NCI-H128 (cell line): ENCODE measurements around the gene RASGEF1B.
A peak's percentile ranks its signal among the peaks of the same experiment; 100 is the strongest.

ENCODE experiments used
- DNase-seq: peaks from one replicate; lab custom pipeline; 2025; ENCODE audit not compliant: unreplicated experiment; lab: John Stamatoyannopoulos, UW

RASGEF1B gene

DNA sequence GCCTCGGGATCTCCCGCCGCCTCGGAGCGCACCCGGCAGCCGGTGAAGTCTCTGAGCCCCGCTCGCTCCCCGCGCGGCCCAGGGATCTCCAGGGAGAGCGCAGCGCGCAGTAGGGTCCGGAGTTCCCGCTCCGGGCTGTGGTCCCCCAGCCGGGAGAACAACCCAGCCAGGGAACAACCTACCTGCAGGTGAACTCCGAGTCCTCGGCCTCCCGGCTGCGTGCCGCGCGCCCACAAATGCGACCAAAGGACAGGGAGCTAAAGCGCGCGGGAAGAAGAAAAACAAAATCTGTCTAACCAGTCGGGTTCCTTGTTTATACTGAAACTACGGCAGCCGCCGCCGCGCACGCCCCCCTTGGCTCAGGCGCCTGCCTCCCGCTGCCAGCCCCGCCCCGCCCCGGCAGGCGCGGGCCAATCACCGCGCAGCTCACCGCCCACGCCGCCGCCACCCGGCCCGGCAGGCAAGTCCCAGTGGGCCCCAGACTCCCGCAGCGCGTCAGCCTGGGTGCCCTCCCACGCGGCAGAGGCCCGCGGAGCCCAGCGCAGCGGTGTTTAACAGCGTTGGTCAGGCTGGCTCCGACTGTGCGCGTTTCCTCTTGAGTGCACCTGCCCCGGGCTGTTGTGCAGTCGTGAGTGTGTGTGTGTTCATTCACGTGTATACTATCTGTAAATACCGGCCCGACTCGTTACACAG lies at the start of gene RASGEF1B:
Gene RASGEF1B (minus strand): TSS at position 320 of the 693 bp plus-strand sequence. CDS start 12,399 bp downstream, outside the sequence.
- peak; percentile 37 for DNase-seq

DNA sequence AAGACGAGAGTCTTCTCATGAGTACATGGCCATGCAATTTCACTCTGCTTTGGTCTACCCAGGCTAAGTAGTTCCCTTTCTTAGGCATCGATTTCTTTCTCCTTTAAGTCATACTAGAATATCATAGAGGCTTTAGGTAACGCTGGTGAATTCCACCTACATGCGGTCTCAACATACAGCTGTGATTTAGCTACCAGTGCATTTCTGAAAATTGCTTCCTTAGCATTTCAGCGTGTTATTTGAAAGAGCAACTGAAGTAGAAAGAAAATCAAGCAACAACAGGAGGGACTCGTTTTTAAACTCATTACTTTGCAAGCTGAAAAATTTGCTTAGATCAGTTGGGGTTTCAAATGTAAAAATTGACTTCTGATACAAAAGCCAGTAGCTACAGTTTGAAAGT lies 48.1 kb upstream of the RASGEF1B start:
- DNase-seq = no peak

DNA sequence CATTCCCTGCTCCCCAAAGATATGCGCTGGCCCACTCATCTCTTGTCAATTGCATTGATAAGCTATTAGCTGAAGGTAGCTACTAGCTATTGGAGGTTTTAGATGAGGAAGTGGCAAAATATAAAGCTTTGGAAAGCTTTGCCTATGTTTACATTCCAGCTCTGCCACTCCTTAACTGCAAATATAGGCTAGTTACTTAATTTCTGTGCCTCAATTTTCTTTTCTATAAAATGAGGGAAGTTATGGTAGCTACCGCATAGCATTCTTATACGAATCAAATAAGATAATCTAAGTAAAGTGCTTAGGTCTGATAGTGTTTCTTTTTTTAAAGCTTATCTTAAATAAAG lies 47.7 kb upstream of the RASGEF1B start:
- DNase-seq = no peak

DNA sequence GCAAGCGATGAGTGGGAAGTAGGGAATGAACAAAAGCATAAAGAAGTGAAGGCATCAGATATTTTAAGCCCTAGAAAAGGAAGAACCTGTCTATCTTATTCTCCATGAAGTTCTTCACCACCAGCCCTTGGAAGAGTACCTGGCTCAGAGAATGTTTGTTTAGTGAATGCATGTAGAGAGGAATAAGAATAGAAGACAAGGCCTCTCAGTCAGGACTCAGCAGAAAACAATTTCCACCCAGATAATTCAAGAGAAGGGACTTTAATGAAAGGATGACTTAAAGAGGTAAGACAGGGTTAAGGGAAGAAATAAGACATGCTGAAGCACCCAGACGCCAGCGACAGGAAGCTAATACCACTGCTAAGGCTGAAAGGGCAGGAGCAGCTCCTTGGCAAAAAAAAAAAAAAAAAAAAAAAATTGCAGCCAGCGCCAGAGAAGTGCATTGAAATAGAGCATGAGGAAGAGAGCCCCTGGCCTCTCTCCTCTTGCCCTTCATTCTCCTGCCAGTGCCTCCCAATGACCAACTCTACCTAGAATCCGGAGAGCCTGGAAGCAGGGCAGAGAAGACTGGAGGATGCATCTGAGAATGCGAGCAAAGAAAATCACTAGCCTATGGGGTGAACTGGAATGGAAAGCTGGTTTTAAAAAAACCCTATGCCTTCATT lies 47.2 kb upstream of the RASGEF1B start:
- no peak for DNase-seq

DNA sequence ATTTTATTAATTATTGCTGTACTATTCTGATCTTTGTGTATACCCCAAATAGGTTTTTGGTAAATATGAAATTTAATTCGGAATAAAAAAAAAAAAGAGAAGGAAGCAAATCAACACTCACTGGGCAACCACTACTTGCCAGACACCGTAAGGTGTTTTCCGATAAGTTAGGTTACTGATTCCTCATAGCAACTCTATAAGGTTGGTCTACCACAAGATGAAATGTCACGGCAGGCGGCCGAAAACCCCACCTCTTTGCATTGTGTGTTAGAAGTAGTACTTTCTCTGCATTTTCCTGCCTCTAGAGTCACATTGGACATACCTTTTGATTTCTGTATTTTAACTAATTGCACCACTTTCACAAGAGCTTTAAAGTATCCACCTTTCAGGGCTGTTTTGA lies 44.5 kb upstream of the RASGEF1B start:
- DNase-seq = no peak

DNA sequence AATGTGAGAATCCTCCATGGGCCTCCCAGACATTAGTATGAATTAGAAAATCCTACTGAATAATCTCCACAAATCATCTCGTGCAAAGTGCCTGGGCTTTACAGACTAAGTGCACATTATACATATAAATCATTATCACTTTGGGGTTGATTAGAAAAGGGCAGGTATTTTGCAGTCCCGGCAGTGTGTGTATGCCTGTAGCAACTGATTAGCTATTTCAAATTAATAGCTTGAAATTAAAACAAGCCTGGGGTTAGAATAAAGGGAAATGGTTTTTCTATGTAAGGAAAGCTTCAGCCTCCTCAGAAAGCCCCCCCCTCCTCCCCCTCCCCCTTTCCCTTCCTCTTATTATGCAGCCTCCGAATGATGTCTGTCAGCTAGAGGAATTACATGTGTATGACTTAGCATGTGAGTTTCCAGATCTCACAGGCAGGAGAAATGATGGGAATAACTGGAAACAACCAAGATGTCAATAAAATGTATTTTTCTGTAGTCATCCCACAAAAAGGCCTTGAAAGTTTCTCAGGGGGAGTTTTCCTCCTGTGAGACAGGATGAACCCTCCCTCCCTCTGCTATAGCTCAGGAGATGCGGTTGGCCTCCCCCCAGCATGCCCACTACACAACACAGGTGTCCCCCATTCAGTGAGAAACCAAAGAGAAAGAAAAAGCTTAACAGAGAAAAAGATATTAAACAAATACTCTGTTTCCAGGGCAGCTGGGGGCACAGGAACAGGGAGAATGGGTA lies 41.2 kb upstream of the RASGEF1B start:
- DNase-seq = no peak

DNA sequence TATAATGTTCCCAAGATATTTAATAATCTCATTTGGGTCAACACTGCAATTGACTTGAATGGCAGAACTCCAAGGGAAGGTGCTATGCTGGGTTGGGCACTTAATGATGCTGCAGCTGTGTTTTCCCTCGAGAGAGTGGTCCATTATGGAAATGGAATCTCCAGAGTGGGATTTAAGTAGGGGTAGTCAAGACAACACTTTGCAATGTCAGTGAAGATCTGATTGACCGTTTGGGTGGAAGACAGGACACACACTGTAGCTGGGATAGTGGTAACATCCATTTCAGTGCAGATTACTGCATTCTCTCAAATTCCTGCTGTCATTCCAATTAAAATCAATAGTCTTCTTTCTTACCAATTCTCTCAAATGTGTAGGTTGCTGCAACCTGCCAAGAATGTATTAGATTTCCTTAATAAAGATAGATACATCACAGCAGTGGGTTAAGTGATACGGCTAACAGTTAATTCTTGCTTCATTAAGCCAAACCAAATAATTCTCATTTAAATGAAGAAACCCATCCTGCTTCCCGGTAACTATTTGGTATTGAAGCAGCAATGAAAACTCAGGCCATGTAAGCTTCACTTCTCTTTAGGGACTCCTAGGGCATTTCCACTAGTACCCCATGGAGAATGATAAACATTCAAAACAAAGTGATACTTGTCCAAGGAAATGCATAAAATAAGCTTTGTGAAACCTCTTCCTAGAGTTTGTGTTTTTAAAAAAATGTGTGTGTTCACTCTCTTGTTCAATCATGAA lies 40.5 kb upstream of the RASGEF1B start:
- no peak for DNase-seq

DNA sequence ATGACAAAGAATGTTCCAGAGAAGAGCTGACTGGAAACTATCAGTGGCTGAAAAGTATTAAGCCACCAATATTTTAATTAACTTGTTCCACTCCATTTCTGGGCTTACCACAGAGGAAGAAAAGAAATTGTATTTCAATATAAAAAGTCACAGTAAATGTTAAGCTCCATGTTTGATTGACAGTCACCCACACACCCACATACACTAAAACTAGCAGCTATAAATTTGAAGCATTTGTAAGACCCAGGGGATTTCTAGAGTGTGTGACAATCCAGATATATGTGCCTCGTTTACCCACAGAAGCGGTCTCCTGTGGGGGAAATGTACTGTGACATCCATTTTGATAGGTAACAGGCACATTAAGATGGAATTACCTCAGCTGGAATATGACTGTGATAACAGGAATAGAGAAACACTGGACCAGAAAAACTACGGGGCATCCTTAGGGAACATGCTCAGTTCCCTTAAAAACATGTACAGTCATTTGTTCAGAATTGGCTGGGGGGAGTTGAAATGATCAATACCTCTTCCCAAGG lies 39.0 kb upstream of the RASGEF1B start:
- DNase-seq = no peak

DNA sequence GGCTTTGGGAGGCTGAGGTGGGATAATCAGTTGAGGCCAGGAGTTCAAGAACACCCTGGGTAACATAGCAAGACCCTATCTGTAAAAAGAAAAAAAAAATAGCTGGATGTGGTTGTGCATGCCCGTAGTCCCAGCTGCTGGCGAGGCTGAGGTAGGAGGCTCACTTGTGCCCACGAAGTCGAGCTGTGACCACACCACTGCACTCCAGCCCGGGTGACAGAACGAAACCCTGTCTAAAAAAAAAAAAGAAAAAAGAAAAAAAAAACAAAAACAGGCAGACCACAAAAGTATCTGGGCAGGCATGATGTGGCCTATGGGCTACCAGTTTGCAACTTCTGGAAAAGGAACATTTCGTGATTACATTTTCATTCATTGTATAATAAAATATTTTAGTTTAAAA lies 38.1 kb upstream of the RASGEF1B start:
- DNase-seq = no peak

DNA sequence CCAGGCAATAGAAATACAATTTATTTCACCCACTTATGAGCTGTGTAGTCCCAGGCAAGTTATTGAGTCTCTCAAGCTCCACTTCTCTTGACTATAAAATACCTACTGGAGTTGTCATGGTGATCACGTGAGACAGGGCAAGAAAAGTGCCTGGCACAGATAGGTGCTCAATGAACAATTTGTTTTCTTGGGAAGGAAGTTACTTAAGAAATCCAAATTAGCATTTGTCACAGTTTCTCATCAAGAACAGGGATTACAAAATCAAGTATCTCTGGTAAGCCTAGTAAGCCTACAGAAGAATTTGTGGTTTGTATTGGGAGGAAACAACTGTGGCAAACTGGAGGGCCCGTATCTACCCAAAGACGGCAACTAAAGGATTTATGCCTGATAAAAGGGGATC lies 37.5 kb upstream of the RASGEF1B start:
- DNase-seq = no peak

DNA sequence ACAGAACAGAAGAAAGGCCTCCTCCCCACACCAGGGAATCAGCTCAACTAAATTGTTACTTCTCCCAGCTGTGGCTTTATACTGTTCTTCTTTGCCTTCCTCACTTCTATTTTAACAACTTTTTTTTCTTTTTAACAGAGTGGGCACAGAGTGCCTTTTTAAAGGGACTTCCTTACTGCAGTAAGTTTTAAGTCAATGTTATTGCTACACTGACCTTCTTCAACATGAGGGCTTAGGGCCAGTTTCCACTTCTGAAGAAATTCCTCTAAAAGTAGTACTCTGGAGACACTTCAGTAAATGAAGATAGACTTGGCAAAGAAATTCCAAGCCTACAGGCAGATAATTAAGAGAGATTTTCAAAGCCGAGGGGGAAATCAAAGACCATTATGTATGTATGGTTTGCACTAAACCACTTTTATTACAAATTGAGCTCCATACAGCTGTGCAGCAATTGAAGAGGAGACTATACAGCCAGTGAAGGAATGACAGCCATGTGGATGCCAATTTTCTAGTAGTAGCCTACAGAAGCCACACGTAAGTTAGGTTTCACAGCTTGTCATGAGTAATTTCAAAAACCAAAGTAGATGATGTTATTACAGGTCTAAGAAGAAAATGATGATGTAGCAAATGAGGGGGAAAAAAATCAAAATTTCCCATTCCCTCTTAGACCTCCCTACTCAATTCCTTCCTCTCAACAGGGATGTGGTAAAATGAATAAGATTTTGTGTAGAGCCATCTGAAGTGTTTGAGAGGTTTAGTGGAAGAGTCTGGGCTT lies 36.9 kb upstream of the RASGEF1B start:
- DNase-seq = no peak

DNA sequence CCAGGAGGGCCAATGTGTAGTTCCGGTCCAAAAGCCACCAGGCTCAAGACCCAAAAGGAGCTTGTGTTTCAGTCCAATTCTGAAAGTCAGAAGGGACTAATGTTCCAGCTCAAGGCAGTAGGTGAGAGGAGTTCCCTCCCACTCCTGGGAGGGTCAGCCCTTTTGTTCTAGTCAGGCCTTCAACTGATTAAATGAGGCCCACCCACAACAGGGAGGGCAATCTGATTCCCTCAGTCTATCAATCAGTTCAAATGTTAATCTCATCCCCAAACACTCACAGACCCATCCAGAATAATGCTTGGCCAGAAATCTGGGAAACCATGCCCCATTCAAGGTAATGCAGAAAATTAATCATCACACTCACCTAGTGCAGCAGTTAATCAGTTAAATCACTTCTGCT lies 35.8 kb upstream of the RASGEF1B start:
- DNase-seq = no peak

DNA sequence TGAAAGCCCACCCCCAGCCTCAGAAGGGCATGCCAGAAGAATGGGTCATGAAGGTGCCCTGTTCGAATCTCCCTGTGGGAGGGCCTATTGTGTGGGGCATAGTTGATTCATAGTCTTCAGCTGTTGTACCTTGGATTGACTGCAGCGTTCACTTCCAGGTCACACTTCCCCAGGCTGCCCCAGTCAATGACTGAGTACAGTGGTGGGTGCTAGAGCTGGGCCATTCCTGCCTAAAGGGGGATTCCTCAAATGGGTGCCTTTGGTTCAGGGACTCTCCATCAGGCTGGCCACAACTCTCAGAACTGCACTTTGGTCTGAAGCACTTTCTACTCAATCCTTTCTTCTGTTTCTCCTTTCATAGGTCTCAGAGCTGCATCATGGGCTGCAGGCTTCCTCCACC lies 35.0 kb upstream of the RASGEF1B start:
- no peak for DNase-seq

DNA sequence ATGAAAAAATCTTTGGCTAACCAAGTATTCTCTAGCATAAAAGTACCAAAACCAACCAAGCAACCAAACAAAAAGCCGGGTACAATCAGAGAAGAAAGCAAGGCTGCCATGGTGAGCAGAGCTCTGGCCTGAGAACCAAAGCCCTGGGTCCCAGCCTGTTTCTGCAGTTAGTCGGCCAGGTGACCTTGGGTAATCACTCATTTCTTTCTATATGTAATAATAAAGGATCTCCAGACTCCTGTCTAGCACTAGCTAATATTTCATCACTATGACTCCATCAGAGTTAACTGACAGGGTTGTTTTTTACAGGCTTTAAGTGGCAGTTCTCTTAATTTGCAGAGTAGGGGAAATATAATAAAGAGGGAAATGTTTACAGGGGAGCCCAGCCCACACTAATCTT lies 34.0 kb upstream of the RASGEF1B start:
- DNase-seq = no peak

DNA sequence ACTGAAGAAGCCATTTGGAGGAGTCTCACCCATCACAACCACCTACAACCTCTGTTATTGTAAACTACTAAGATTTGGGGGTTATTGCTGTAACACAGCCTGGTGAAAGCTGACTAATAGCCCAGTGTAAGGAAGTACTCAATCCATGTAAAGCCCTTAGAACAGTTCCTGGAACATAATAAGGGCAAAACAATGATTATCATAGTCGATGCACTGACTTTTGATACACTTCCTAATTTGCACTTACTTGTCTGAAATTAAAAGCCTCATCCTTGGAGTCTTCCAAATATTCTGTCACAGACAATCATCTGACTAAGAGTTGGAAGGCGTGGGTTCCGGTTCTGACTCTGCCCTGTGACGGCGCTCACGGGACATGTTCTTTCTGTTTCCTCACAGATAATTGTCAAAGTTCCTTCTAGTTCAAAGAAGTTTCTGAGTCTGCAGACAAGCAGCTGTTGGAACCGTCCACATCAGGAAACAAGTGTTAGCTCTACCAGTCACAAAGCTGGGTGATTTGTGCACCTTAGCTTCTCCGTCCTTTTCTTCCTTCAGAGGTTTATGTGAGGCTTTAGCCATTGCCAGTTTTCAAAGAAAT lies 33.4 kb upstream of the RASGEF1B start:
- DNase-seq = no peak

DNA sequence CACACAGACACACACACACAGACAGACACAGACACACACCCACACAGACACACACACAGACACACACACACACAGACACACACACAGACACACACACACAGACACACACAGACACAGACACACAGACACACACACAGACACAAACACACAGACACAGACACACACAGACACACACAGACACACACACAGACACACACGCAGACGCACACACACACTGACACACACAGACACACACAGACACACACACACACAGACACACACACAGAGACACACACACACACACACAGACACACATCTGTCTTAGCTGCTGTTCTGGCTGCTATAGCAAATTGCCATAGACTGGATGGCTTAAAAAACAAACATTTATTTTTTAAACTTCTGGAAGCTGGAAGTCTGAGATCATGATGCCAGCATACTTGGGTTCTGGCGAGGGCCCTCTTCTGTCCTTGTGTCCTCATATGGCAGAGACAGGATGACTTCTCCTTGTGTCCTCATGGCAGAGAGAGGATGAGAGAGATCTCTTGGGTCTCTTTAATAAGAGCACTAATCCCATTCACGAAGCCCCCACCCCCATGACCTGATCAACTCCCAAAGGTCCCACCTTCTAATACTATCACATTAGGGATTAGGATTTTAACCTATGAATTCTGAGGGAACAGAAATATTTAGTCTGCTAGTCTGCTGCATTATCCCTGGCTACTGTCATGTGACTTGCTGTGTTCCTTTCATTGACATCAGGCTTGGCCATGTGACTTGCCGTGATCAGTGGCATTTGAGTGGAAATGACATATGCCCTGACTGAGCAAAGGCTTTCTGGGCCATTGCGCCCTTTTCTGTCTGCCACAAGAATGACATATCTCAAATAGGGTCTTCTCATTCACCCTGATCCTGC lies 32.7 kb upstream of the RASGEF1B start:
- DNase-seq = no peak

DNA sequence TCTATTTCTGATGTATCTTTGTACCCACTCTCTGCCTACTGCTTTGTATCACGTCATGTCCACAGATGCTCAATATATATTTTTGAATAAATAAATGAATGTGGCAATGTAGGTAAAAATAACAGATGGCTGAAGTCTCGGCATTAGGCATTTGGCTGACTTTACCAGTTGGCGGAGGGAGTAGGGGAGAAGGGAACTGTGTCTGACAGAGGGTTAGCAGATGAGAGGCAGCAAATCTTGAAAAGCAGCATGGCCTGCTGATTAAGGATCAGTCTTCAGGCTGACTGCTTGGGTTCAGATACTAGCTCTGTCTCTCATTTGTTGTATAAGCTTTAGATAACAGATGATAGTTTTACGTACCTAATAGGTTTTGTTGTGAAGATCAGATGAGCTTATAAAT lies 31.9 kb upstream of the RASGEF1B start:
- no peak for DNase-seq

DNA sequence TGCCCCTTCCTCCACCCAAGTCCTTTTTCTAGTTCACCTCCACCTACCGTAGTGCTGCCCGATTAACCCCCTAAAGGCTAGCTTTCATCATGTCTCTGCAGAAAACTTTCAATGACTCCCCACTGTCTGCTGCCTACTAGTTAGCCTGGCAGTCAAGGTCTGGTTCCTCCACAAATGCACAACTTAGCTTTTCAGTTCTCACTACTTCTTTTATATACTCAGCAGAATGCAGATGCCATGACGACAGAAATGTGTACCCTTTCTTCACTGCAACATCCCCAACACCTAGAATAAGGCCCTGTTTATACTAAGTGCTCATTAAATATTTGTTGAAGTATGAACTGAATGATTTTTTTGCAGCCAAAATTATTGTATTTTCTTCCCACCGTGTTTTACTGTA lies 30.9 kb upstream of the RASGEF1B start:
- no peak for DNase-seq

DNA sequence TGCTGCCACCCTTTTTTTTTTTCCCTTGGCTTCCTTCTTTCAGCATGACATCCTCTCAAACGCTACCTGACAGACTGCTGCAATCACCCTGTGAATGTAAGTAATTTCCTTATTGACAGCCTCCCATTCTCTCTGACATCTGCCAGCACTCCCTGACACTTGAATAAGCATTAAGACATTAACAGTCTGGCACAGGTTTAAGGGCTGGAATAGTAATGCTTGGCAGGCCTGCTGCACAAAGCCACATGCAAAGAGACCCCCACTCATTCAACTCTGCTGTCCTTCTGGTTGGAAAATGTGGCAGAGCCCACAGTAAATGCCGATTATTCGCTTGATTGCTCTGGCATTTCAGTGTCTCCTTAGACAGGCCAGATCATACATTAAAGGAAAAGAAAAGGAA lies 28.1 kb upstream of the RASGEF1B start:
- peak; percentile 10 for DNase-seq
